HG03159 (cell line): Measurements from ENCODE around the gene HEXIM1.
"Not testable (repeated sequence)": the region's sequence is repeated elsewhere in the genome, so short reads cannot be mapped to it uniquely, and the experiment has no call there.

Experiments
- ATAC-seq: cut with Tn5 transposase; IDR thresholded peaks from one replicate; pipeline ENCODE4 v1.9.1; 2021; ENCODE audit warnings: mild to moderate bottlenecking, moderate library complexity; ENCODE audit not compliant: unreplicated experiment

The HEXIM1 gene

DNA sequence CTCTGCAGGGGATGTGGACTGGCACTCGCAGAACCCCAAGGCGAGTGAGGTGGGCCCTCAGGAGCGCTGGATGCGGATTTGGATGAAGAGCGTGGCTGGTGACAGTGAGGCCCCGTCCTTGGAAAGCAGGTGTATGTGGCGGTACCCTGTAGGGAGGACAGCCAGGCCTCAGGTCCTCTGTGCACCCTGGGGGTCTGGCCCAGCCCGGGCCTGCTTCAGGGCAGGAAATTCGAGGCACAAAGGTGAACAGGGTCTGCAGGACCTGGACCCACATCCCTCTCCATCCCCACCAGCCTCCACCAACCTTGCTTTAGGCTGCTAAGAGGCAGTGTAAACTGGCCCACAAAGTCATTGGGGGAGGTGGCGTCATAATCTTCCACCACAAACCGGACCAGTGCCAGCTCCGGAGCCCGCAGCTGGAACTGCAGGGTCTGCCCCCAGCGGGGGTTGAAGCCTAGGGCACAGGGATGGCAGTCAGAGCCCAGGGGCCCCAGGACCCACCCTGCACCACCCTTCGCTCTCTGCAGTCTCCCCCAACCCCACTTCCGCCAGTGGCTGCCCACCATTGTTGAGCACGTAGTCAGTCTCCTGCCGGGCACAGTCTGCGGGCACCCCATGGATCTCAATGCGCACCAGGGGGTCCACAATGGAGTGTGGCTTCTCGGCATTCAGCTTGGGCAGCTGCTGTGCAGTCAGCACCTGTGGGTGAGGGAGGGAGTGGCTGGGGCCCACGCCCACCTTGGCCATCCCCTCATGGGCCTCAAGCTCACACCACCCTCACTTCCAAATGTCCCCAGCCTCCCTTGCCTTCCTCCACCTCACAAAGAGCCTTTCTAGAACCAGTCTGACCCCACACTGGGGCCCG, 35.5 kb upstream of the HEXIM1 start:
- no peak for ATAC-seq

GRCh38 chr17:45113424-45113754, 34.9 kb upstream of the HEXIM1 start:
- no peak for ATAC-seq

GRCh38 chr17:45114117-45114932, 34.0 kb upstream of the HEXIM1 start:
- no peak for ATAC-seq

GRCh38 chr17:45115015-45115625, 33.2 kb upstream of the HEXIM1 start:
- no peak for ATAC-seq

GRCh38 chr17:45115871-45116270, 32.4 kb upstream of the HEXIM1 start:
- no peak for ATAC-seq

- ATAC-seq, result no peak
These were observed 31.8 kb upstream of the HEXIM1 start for GRCh38 chr17:45116434-45117016.

- ATAC-seq, result no peak
These were observed 30.9 kb upstream of the HEXIM1 start for GRCh38 chr17:45117334-45117733.

- no peak for ATAC-seq
These were observed 30.2 kb upstream of the HEXIM1 start for GRCh38 chr17:45117848-45118646.

DNA sequence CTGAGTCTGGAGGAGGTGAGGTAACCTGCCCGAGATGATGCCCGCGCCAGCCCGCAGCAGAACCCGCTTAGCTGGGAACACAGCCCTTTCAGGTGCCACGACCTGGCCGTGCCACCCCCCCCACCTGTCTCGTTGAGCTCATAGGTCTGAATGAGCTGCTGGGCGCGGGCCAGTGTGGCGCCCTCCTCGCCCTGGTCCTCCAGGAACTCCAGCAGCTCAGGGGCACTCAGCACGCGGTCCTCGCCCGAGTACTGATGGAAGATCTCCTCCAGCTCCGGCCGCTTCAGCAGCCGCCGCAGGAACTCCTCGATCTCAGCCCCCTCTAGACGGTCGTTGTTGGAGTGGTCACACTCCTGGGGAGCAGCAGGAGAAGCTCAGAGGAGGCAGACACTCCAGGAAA, 29.6 kb upstream of the HEXIM1 start:
- ATAC-seq, result no peak

GRCh38 chr17:45119964-45120363, 28.3 kb upstream of the HEXIM1 start:
- no peak for ATAC-seq

- ATAC-seq, result no peak
These were observed 27.7 kb upstream of the HEXIM1 start for GRCh38 chr17:45120558-45120957.

DNA sequence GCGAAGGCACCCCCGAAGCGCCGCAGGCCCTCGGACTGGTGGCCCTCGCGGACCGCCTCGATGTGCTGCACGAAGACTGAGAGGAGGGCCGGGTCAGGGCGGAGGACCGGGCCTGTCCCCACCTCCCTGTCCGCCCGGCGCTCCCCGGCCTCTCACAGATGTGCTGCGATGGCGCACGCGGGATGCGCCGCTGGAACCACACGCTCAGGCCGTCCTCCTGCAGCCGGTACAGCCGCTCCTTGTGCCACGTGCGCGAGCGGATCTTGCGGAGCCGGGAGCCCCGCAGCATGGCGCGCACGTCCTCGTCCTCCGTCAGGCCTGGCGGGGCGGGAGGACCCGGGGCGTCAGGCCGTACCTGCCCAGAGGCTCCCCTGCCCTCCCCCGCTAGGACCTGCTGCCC, 27.2 kb upstream of the HEXIM1 start:
- no peak for ATAC-seq

DNA sequence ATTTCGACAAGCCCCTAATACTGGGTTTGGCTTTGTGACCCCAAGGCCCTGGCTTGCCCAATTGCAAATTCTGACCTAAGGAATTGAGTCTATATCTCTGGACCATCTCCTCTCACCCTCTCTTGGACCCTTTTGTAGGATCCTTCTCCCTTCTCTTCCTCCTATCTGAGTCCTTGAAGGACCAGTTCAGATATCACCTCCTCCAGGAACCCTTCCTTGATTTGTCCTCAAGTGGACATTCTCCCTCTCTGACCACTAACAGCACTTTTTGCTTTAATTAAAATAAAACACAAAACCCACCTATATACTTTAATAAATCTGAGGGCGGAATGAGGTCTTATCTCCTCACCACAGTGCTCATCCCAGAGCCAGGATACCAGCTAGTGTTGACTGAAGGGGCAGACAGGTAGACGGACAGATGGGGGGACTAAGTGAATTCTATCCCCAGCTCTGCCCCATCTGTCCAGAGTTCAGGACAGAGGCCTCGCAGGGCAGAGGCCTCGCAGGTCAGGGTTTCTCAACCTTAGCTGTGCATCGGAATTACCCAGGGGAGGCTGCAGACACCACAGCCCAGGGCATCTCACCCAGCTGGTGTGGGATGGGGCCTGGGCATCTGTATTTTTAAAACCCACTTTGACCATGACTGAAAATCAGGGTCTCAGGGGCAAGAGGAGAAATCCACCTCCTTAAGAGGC, 25.1 kb upstream of the HEXIM1 start:
- ATAC-seq, result no peak

- ATAC-seq, result no peak
These were observed 24.1 kb upstream of the HEXIM1 start for GRCh38 chr17:45123930-45124796.

DNA sequence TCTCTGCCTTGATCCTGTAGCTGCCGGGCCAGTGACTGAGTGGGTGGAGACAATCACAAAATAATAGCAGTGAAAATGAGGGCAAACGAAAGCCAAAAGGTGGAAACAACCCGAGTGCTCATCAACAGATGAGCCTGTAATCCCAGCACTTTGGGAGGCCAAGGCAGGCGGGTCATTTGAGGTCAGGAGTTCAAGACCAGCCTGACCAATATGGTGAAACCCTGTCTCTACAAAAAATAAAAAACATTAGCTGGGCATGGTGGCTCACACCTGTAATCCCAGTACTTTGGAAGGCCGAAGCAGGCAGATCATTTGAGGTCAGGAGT, 23.5 kb upstream of the HEXIM1 start:
- not testable (repeated sequence) for ATAC-seq

DNA sequence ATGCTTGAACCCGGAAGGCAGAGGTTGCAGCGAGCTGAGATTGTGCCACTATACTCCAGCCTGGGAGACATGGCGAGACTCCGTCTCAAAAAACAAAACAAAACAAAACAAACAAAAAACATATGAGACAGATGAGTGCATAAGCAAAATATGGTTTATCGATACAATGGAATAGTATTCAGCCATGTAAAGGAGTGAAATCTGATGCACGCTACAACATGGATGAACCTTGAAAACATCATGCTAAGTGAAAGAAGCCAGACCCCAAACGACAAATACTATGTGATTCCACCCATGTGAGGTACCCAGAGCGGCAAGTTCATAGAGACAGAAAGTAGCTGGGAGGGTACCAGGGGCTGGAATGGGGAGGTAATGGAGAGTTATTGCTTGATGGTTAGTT, 22.8 kb upstream of the HEXIM1 start:
- ATAC-seq, result no peak

- ATAC-seq, result no peak
These were observed 21.1 kb upstream of the HEXIM1 start for GRCh38 chr17:45127207-45127547.

- no peak for ATAC-seq
These were observed 20.6 kb upstream of the HEXIM1 start for GRCh38 chr17:45127548-45128300.

- ATAC-seq, result no peak
These were observed 19.9 kb upstream of the HEXIM1 start for GRCh38 chr17:45128331-45128730.
